Measurements from ENCODE around the gene APMAP.

Gene APMAP

GRCh38 chr20:25031241-25031640, 38.7 kb upstream of the APMAP start:
- no peaks in the 10 kb centered on the region for H4K20me1 ChIP-seq (ENCODE audit: low read depth, low read length)
- H3K27ac ChIP-seq (ENCODE audit: low read depth, low read length), result no peak overlapping the region
- H3K79me2 ChIP-seq (ENCODE audit: insufficient read depth, low read length), result no peaks in the 10 kb centered on the region
- H3K9ac ChIP-seq (ENCODE audit: low read length), result no peak overlapping the region
- no peak for TF ChIP-seq CTCF (IDR thresholded peaks at IDR 0.05; ENCODE audit: insufficient read depth, low read length, poor library complexity, severe bottlenecking)
- TF ChIP-seq EZH2phosphoT487 (conservative IDR thresholded peaks at IDR 0.05; ENCODE audit: low read length), result no peak
- H3K36me3 ChIP-seq (ENCODE audit: low read length), result no peaks in the 10 kb centered on the region
- H3K27me3 ChIP-seq (ENCODE audit: low read length), result no peaks in the 10 kb centered on the region
- no peak overlapping the region for H2AFZ ChIP-seq (ENCODE audit: low read depth, low read length, severe bottlenecking)
- H3K9me2 ChIP-seq (replicated peaks; ENCODE audit: insufficient read depth, low read length), result no peaks in the 10 kb centered on the region
- H3K4me3 ChIP-seq (ENCODE audit: insufficient read depth, low read length, poor library complexity, severe bottlenecking), result no peak overlapping the region
- H3K9me3 ChIP-seq (ENCODE audit: insufficient read depth, low read length), result no peaks in the 10 kb centered on the region
- no peak overlapping the region for H3K4me2 ChIP-seq (ENCODE audit: low read depth, low read length, poor library complexity, severe bottlenecking)
- no peaks in the 10 kb centered on the region for H3F3A ChIP-seq (ENCODE audit: insufficient read depth)

- H3K27ac ChIP-seq (ENCODE audit: low read depth, low read length), result no peak overlapping the region
- H3K4me2 ChIP-seq (ENCODE audit: low read depth, low read length, poor library complexity, severe bottlenecking), result no peak overlapping the region
- TF ChIP-seq CTCF (IDR thresholded peaks at IDR 0.05; ENCODE audit: insufficient read depth, low read length, poor library complexity, severe bottlenecking) (no peak), EZH2phosphoT487 (conservative IDR thresholded peaks at IDR 0.05; ENCODE audit: low read length) (no peak)
- H2AFZ ChIP-seq (ENCODE audit: low read depth, low read length, severe bottlenecking), result no peak overlapping the region
- no peaks in the 10 kb centered on the region for H3K36me3 ChIP-seq (ENCODE audit: low read length)
- H3K79me2 ChIP-seq (ENCODE audit: insufficient read depth, low read length), result no peaks in the 10 kb centered on the region
- H3K9me2 ChIP-seq (replicated peaks; ENCODE audit: insufficient read depth, low read length), result no peaks in the 10 kb centered on the region
- H3K27me3 ChIP-seq (ENCODE audit: low read length), result no peaks in the 10 kb centered on the region
- H4K20me1 ChIP-seq (ENCODE audit: low read depth, low read length), result no peaks in the 10 kb centered on the region
- no peak overlapping the region for H3K9ac ChIP-seq (ENCODE audit: low read length)
- no peaks in the 10 kb centered on the region for H3F3A ChIP-seq (ENCODE audit: insufficient read depth)
- H3K9me3 ChIP-seq (ENCODE audit: insufficient read depth, low read length), result no peaks in the 10 kb centered on the region
- H3K4me3 ChIP-seq (ENCODE audit: insufficient read depth, low read length, poor library complexity, severe bottlenecking), result no peak overlapping the region
Measured at GRCh38 chr20:25030649-25031207, 38.2 kb upstream of the APMAP start.

- Histone ChIP-seq H3K9ac (ENCODE audit: low read length) (no peak overlapping the region), H3K9me2 (replicated peaks; ENCODE audit: insufficient read depth, low read length) (no peaks in the 10 kb centered on the region), H3K36me3 (ENCODE audit: low read length) (no peaks in the 10 kb centered on the region), H3K9me3 (ENCODE audit: insufficient read depth, low read length) (no peaks in the 10 kb centered on the region), H4K20me1 (ENCODE audit: low read depth, low read length) (no peaks in the 10 kb centered on the region), H2AFZ (ENCODE audit: low read depth, low read length, severe bottlenecking) (no peak overlapping the region), H3K4me2 (ENCODE audit: low read depth, low read length, poor library complexity, severe bottlenecking) (no peak overlapping the region), H3F3A (ENCODE audit: insufficient read depth) (no peaks in the 10 kb centered on the region), H3K79me2 (ENCODE audit: insufficient read depth, low read length) (no peaks in the 10 kb centered on the region), H3K27me3 (ENCODE audit: low read length) (no peaks in the 10 kb centered on the region), H3K27ac (ENCODE audit: low read depth, low read length) (no peak overlapping the region), H3K4me3 (ENCODE audit: insufficient read depth, low read length, poor library complexity, severe bottlenecking) (no peak overlapping the region)
- no peak for TF ChIP-seq CTCF (IDR thresholded peaks at IDR 0.05; ENCODE audit: insufficient read depth, low read length, poor library complexity, severe bottlenecking)
- no peak for TF ChIP-seq EZH2phosphoT487 (conservative IDR thresholded peaks at IDR 0.05; ENCODE audit: low read length)
Measured at GRCh38 chr20:25030007-25030648, 37.6 kb upstream of the APMAP start.
